Measurements from ENCODE around the gene KLF2. TPM values are rescaled to one million over a fixed set of nuclear protein-coding genes. Genes with fewer than 3 reads are reported as not detected.

The KLF2 gene
- total and polyA plus RNA-seq, 2 of the 13 experiments (the other 11 are each of a cell fraction or from before 2014, with no cell fraction given), result not detected

DNA sequence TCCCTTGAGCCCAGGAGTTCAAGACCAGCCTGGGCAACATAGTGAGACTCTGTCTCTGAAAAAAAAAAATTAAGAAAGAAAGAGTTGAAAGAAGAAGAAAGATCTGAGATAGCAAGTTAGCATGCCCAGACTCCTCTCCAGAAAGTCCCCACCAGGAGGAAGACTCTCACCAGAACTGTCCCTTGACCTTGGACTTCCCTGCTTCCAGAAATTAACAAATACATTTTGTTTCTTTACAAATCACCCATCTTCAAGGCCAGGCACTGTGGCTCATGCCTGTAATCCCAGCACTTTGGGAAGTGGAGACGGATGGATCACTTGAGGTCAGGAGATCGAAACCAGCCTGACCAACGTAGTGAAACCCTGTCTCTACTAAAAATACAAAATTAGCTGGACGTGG lies 44.3 kb upstream of the KLF2 start (continued):
- TF ChIP-seq, protein P1, sequence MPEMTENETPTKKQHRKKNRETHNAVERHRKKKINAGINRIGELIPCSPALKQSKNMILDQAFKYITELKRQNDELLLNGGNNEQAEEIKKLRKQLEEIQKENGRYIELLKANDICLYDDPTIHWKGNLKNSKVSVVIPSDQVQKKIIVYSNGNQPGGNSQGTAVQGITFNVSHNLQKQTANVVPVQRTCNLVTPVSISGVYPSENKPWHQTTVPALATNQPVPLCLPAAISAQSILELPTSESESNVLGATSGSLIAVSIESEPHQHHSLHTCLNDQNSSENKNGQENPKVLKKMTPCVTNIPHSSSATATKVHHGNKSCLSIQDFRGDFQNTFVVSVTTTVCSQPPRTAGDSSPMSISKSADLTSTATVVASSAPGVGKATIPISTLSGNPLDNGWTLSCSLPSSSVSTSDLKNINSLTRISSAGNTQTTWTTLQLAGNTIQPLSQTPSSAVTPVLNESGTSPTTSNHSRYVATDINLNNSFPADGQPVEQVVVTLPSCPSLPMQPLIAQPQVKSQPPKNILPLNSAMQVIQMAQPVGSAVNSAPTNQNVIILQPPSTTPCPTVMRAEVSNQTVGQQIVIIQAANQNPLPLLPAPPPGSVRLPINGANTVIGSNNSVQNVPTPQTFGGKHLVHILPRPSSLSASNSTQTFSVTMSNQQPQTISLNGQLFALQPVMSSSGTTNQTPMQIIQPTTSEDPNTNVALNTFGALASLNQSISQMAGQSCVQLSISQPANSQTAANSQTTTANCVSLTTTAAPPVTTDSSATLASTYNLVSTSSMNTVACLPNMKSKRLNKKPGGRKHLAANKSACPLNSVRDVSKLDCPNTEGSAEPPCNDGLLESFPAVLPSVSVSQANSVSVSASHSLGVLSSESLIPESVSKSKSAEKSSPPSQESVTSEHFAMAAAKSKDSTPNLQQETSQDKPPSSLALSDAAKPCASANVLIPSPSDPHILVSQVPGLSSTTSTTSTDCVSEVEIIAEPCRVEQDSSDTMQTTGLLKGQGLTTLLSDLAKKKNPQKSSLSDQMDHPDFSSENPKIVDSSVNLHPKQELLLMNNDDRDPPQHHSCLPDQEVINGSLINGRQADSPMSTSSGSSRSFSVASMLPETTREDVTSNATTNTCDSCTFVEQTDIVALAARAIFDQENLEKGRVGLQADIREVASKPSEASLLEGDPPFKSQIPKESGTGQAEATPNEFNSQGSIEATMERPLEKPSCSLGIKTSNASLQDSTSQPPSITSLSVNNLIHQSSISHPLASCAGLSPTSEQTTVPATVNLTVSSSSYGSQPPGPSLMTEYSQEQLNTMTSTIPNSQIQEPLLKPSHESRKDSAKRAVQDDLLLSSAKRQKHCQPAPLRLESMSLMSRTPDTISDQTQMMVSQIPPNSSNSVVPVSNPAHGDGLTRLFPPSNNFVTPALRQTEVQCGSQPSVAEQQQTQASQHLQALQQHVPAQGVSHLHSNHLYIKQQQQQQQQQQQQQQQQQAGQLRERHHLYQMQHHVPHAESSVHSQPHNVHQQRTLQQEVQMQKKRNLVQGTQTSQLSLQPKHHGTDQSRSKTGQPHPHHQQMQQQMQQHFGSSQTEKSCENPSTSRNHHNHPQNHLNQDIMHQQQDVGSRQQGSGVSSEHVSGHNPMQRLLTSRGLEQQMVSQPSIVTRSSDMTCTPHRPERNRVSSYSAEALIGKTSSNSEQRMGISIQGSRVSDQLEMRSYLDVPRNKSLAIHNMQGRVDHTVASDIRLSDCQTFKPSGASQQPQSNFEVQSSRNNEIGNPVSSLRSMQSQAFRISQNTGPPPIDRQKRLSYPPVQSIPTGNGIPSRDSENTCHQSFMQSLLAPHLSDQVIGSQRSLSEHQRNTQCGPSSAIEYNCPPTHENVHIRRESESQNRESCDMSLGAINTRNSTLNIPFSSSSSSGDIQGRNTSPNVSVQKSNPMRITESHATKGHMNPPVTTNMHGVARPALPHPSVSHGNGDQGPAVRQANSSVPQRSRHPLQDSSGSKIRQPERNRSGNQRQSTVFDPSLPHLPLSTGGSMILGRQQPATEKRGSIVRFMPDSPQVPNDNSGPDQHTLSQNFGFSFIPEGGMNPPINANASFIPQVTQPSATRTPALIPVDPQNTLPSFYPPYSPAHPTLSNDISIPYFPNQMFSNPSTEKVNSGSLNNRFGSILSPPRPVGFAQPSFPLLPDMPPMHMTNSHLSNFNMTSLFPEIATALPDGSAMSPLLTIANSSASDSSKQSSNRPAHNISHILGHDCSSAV (CRISPR knock-in tag; IDR thresholded peaks at IDR 0.05; ENCODE audit: borderline replicate concordance), result no peak
- TF ChIP-seq, protein P2, sequence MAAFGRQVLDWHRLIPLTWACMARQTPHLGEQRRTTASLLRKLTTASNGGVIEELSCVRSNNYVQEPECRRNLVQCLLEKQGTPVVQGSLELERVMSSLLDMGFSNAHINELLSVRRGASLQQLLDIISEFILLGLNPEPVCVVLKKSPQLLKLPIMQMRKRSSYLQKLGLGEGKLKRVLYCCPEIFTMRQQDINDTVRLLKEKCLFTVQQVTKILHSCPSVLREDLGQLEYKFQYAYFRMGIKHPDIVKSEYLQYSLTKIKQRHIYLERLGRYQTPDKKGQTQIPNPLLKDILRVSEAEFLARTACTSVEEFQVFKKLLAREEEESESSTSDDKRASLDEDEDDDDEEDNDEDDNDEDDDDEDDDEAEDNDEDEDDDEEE (CRISPR knock-in tag; IDR thresholded peaks at IDR 0.05), result no peak
- TF ChIP-seq ZNF44 (CRISPR knock-in tag; IDR thresholded peaks at IDR 0.05) (no peak), RBM39 (IDR thresholded peaks at IDR 0.05; ENCODE audit: low read depth, low read length, poor library complexity, severe bottlenecking) (no peak), ZNF543 (CRISPR knock-in tag; IDR thresholded peaks at IDR 0.05) (no peak), PHB2 (IDR thresholded peaks at IDR 0.05; ENCODE audit: partially characterized antibody) (no peak), ZBTB8A (CRISPR knock-in tag; IDR thresholded peaks at IDR 0.05; ENCODE audit: borderline replicate concordance, low read depth) (no peak), TP53 (CRISPR knock-in tag; conservative IDR thresholded peaks at IDR 0.05) (no peak), ZNF761 (CRISPR knock-in tag; conservative IDR thresholded peaks at IDR 0.05) (no peak), NFYB (CRISPR knock-in tag; IDR thresholded peaks at IDR 0.05) (no peak), NR2F1 (CRISPR knock-in tag; IDR thresholded peaks at IDR 0.05) (no peak), SKI (IDR thresholded peaks at IDR 0.05; ENCODE audit: partially characterized antibody) (no peak)
- TF ChIP-seq, protein P3, sequence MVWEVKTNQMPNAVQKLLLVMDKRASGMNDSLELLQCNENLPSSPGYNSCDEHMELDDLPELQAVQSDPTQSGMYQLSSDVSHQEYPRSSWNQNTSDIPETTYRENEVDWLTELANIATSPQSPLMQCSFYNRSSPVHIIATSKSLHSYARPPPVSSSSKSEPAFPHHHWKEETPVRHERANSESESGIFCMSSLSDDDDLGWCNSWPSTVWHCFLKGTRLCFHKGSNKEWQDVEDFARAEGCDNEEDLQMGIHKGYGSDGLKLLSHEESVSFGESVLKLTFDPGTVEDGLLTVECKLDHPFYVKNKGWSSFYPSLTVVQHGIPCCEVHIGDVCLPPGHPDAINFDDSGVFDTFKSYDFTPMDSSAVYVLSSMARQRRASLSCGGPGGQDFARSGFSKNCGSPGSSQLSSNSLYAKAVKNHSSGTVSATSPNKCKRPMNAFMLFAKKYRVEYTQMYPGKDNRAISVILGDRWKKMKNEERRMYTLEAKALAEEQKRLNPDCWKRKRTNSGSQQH (CRISPR knock-in tag; IDR thresholded peaks at IDR 0.05; ENCODE audit: low read depth), result no peak
- TF ChIP-seq, protein P4, sequence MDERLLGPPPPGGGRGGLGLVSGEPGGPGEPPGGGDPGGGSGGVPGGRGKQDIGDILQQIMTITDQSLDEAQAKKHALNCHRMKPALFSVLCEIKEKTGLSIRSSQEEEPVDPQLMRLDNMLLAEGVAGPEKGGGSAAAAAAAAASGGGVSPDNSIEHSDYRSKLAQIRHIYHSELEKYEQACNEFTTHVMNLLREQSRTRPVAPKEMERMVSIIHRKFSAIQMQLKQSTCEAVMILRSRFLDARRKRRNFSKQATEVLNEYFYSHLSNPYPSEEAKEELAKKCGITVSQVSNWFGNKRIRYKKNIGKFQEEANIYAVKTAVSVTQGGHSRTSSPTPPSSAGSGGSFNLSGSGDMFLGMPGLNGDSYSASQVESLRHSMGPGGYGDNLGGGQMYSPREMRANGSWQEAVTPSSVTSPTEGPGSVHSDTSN (CRISPR knock-in tag; IDR thresholded peaks at IDR 0.05), result no peak
- TF ChIP-seq, protein P5, sequence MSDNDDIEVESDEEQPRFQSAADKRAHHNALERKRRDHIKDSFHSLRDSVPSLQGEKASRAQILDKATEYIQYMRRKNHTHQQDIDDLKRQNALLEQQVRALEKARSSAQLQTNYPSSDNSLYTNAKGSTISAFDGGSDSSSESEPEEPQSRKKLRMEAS (IDR thresholded peaks at IDR 0.05), result no peak
- TF ChIP-seq, protein P6, sequence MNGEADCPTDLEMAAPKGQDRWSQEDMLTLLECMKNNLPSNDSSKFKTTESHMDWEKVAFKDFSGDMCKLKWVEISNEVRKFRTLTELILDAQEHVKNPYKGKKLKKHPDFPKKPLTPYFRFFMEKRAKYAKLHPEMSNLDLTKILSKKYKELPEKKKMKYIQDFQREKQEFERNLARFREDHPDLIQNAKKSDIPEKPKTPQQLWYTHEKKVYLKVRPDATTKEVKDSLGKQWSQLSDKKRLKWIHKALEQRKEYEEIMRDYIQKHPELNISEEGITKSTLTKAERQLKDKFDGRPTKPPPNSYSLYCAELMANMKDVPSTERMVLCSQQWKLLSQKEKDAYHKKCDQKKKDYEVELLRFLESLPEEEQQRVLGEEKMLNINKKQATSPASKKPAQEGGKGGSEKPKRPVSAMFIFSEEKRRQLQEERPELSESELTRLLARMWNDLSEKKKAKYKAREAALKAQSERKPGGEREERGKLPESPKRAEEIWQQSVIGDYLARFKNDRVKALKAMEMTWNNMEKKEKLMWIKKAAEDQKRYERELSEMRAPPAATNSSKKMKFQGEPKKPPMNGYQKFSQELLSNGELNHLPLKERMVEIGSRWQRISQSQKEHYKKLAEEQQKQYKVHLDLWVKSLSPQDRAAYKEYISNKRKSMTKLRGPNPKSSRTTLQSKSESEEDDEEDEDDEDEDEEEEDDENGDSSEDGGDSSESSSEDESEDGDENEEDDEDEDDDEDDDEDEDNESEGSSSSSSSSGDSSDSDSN (CRISPR knock-in tag; IDR thresholded peaks at IDR 0.05), result no peak

Data from HepG2 (cell line).